HUES64 (cell line): ENCODE measurements around the gene GFOD2.

ENCODE experiments used
- H3K27ac ChIP-seq: 2 replicates; pipeline ENCODE4 v1.7.0; 2013; ENCODE audit warnings: low read depth, low read length, inconsistent platforms
- H3K27me3 ChIP-seq: 2 replicates; pipeline ENCODE4 v1.6.1; 2013; ENCODE audit warnings: mild to moderate bottlenecking, low read length; ENCODE audit not compliant: insufficient read depth
- H3K36me3 ChIP-seq: 2 replicates; pipeline ENCODE4 v1.6.1; 2013; ENCODE audit warnings: mild to moderate bottlenecking, low read length; ENCODE audit not compliant: insufficient read depth
- H3K4me1 ChIP-seq: 2 replicates; pipeline ENCODE4 v1.6.1; 2013; ENCODE audit warnings: mild to moderate bottlenecking, low read length, moderate library complexity; ENCODE audit not compliant: insufficient read depth
- H3K4me3 ChIP-seq: 2 replicates; pipeline ENCODE4 v1.5.1; 2013; ENCODE audit warnings: mild to moderate bottlenecking, low read length, moderate library complexity
- H3K9ac ChIP-seq: 2 replicates; pipeline ENCODE4 v1.6.1; 2013; ENCODE audit warnings: mild to moderate bottlenecking, low read depth, low read length
- H3K9me3 ChIP-seq: 2 replicates; pipeline ENCODE4 v1.6.1; 2013; ENCODE audit warnings: low read depth, low read length; ENCODE audit not compliant: insufficient read depth
- WGBS: fragments of 150-250, 120-280 bp; methylation state at CpG from one replicate; pipeline ENCODE4 v1.1.7; 2013; ENCODE audit warnings: missing lambda C conversion rate; 5-methylcytosine and 5-hydroxymethylcytosine counted together

Gene GFOD2

GRCh38 chr16:67628216-67628615, 90.9 kb downstream of the GFOD2 start:
- Histone ChIP-seq H3K36me3 (peaks cover 86% of the 10 kb centered on the region), H3K4me1 (no peaks in the 10 kb centered on the region), H3K27ac (no peak overlapping the region)

More at GRCh38 chr16:67628216-67628615, 90.9 kb downstream of the GFOD2 start:
- Histone ChIP-seq H3K9me3 (no peaks in the 10 kb centered on the region), H3K27me3 (no peaks in the 10 kb centered on the region), H3K9ac (no peak overlapping the region), H3K4me3 (no peak overlapping the region)
- WGBS, result 97% methylated on average over 14 of the region's 14 CpGs
